ENCODE results near the gene STARD5.

The STARD5 gene

DNA sequence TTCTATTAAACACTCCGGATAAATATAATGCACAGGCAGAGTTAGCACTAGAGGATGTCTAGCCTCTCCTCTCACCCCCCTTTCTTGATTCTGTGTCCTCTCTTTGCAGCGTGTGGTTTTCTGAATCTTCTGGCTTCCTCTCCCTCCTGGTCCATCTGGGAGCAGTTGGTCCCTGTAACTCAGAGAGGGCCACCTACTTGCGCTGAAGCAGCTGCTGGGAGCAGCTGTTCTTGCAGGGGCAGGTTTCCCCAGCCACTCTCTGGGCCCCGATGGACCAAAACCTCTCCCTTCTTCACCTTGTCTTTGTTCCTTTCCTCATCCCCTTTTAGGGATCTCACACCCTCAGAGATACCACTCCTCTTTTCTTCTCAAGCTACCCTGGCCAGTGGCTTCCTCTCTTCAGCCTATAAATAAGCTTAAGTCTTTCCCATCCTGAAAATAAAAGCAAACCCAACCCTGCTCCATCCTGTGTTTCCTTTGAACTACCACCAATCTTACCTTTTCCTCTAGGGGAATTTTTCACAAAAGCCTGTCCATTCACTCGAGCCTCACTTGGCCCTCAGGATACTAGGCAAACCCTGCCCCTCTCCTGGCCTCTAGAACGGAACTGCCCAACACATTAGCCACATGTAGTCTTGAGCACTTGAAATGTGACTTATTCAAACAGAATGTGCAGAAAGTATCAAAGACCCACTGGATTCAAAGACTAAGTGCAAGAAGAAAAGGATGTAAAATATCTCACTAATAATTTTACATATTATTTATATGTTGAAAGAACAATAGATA, 59.7 kb downstream of the STARD5 start:
- in situ Hi-C loops (cut with MboI; ENCODE audit: low sequenced_read_pairs), result loop anchor here (25.0 kb wide), 1 partner anchor 152 kb away; no protein-coding TSS in a partner anchor

DNA sequence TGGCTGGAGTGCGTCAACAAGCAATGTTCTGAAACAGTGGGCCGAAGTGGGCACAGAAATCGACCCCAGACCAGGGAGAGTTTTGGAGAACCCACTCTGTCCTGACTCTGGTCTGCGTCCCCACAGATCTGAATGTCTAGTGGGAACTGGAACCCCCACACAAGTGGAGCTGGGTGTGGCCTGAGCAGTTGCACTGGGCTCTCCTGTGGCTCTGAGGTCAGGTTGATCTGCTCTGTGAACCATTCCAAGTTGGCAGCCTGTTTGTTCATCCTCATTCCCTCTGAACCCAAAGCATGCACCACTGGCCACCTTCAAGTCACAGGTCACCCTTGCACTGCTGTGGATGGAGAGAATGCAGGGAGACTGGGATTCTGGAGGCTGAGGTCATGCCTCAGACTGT, 60.5 kb downstream of the STARD5 start:
- in situ Hi-C loops (cut with MboI; ENCODE audit: low sequenced_read_pairs), result loop anchor here (25.0 kb wide), 1 partner anchor 151 kb away; no protein-coding TSS in a partner anchor

DNA sequence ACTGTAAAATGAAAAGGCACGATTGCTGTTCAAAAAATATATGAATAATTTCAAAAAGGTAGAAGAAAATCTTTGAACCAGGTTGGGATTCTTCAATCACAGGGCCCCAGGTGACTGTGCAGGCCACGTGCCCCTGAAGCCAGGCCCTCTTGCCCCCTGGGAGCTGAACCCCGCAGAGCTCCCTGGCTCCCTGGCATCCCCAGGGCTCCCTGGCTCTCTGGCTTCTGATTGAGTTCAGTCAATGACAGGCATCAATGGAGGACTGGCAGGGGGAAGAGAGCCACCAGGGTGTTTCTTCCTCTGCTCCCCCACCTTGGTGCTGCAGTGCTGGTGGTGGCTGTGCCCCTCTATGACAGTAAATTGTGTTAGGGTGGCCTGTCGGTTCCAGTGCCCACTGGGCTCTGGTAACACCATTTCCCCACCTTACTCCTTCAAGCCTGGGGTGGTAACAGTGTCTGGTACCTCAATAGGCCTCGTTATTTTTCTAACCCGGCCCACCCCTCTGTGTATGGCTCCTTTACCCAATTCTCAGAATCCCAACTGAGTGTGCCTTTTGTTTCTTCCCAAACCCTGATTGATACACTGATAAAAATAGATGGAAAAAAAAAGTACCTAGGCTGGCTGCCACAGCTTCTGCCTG, 62.6 kb downstream of the STARD5 start:
- in situ Hi-C loops (cut with MboI; ENCODE audit: low sequenced_read_pairs), result loop anchor here (25.0 kb wide), 1 partner anchor 149 kb away; no protein-coding TSS in a partner anchor

DNA sequence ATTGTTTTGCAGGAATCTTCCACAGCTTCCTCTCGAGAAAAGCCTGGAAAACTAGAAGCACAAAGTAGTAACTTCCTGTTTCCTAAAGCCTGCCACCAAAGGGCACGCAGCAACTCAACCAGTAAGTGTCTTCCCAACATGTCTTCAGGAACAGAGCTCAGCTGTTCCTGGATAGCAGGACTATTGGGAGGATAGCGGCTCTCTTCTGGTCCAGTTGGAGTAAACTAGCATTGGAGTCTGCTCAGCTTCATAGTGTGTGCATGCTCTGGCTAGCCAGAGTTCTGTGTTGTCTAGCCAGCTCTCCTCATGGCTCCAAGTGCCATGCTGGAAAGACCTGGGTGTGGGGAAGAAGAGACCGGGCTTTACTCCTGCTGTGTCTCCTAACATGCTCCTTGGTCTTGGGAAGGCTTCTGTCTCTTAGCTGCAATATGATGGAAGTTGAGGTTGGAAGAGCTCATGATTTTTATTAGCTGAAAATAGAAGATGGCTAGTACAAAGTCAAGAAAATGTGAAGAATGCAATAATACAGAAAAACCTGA, 64.1 kb downstream of the STARD5 start:
- in situ Hi-C loops (cut with MboI; ENCODE audit: low sequenced_read_pairs), result loop anchor here (25.0 kb wide), 1 partner anchor 148 kb away; no protein-coding TSS in a partner anchor
